Measurements from ENCODE around the gene ARMH2. TPM values are rescaled to one million over a fixed set of nuclear protein-coding genes. Genes with fewer than 3 reads are reported as not detected.
A peak's percentile ranks its signal among the peaks of the same experiment; 100 is the strongest.

ARMH2 gene
- total RNA-seq, 1 experiment from 2014 or later, result not detected

DNA sequence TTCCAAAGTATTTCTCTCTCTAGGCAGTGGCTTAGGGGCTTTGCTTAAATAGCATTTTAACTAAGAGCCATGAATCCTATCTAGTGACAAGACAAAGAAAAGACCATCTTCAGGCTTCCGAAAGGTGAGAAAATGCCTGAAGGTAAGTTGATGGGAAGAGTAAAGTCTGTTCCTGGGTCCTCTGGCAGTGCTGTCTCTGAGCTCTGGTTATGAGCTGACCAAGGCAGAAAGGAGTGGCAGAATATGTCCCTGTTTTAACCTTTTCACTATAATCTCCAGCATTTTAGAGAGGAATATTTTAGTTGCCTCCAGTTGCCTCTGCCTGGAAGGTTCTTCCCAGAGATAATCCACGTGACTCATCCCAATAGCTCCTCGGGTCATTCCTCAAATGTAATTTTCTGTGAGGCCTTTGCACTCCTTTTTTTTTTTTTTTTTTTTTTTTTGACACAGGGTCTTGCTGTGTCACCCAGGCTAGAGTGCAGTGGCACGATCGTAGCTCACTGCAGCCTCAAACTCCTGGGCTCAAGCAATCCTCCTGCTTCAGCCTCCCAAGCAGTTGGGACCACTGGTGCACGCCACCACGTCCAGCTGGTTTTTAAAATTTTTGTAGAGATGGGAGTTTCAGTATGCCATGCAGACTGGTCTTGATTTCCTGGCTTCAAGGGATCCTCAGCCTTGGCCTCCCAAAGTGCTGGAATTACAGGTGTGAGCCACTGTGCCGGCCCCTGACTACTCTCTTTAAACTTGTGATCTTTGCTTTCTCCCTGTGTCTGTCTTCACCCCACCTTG lies 3.7 kb upstream of the ARMH2 start:
- BruUV-seq (replicated peaks), result no TSS peak
- intact Hi-C loops (cut with micrococcal nuclease; ENCODE audit: unreplicated experiment), result no loop called here
- no peak overlapping the region for H3K4me3 ChIP-seq (ENCODE audit: low read depth, low read length)
- Mint-ChIP-seq H3K4me1 (ENCODE audit: low read depth, unreplicated experiment) (peaks cover 7% of the 10 kb centered on the region), H3K4me3 (ENCODE audit: unreplicated experiment) (peak overlapping the region; percentile 58), H3K27ac (ENCODE audit: unreplicated experiment) (peak overlapping the region; percentile 93), H3K27me3 (ENCODE audit: insufficient read depth, unreplicated experiment) (no peaks in the 10 kb centered on the region), H3K36me3 (ENCODE audit: insufficient read depth, unreplicated experiment) (peaks cover 6% of the 10 kb centered on the region), H3K9me3 (ENCODE audit: unreplicated experiment) (no peaks in the 10 kb centered on the region)
- no peaks in the 10 kb centered on the region for H3K27me3 ChIP-seq (replicated peaks; ENCODE audit: control insufficient read depth, insufficient read depth, low read length)
- H3K9me3 ChIP-seq, result no peaks in the 10 kb centered on the region
- H3K36me3 ChIP-seq (ENCODE audit: control insufficient read depth, insufficient read depth, low read length), result no peaks in the 10 kb centered on the region
- POLR2A ChIA-PET, result no interaction called here
- DNase-seq, result no peak
- CTCF ChIA-PET, result interaction anchor here (0.6 kb wide), 1 partner anchor 449 kb away, joined by 6 read pairs; no protein-coding TSS in a partner anchor
- peaks cover 11% of the 10 kb centered on the region for H3K4me1 ChIP-seq
- TF ChIP-seq, protein P1, sequence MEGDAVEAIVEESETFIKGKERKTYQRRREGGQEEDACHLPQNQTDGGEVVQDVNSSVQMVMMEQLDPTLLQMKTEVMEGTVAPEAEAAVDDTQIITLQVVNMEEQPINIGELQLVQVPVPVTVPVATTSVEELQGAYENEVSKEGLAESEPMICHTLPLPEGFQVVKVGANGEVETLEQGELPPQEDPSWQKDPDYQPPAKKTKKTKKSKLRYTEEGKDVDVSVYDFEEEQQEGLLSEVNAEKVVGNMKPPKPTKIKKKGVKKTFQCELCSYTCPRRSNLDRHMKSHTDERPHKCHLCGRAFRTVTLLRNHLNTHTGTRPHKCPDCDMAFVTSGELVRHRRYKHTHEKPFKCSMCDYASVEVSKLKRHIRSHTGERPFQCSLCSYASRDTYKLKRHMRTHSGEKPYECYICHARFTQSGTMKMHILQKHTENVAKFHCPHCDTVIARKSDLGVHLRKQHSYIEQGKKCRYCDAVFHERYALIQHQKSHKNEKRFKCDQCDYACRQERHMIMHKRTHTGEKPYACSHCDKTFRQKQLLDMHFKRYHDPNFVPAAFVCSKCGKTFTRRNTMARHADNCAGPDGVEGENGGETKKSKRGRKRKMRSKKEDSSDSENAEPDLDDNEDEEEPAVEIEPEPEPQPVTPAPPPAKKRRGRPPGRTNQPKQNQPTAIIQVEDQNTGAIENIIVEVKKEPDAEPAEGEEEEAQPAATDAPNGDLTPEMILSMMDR (IDR thresholded peaks at IDR 0.05; ENCODE audit: insufficient read depth in 1 of 2, low read depth in 1 of 2, low read length in 1 of 2, severe bottlenecking in 1 of 2, unreplicated experiment in 1 of 2), result no peak

GRCh38 chr6:24799541-24799915 lies 811 bp upstream of the ARMH2 start:
- Mint-ChIP-seq H3K9me3 (ENCODE audit: unreplicated experiment) (no peaks in the 10 kb centered on the region), H3K27me3 (ENCODE audit: insufficient read depth, unreplicated experiment) (no peaks in the 10 kb centered on the region), H3K4me3 (ENCODE audit: unreplicated experiment) (no peak overlapping the region), H3K4me1 (ENCODE audit: low read depth, unreplicated experiment) (peaks cover 7% of the 10 kb centered on the region), H3K36me3 (ENCODE audit: insufficient read depth, unreplicated experiment) (peaks cover 6% of the 10 kb centered on the region), H3K27ac (ENCODE audit: unreplicated experiment) (no peak overlapping the region)
- TF ChIP-seq, protein P1 (IDR thresholded peaks at IDR 0.05; ENCODE audit: insufficient read depth in 1 of 2, low read depth in 1 of 2, low read length in 1 of 2, severe bottlenecking in 1 of 2, unreplicated experiment in 1 of 2), result no peak
- no peak for DNase-seq
- no peaks in the 10 kb centered on the region for H3K36me3 ChIP-seq (ENCODE audit: control insufficient read depth, insufficient read depth, low read length)
- H3K9me3 ChIP-seq, result no peaks in the 10 kb centered on the region
- intact Hi-C loops (cut with micrococcal nuclease; ENCODE audit: unreplicated experiment), result no loop called here
- no TSS peak for BruUV-seq (replicated peaks)
- ChIA-PET POLR2A (no interaction called here), CTCF (no interaction called here)
- H3K27me3 ChIP-seq (replicated peaks; ENCODE audit: control insufficient read depth, insufficient read depth, low read length), result no peaks in the 10 kb centered on the region
- H3K4me3 ChIP-seq (ENCODE audit: low read depth, low read length), result no peak overlapping the region
- H3K4me1 ChIP-seq, result peaks cover 11% of the 10 kb centered on the region

GRCh38 chr6:24797596-24798216 lies 1.0 kb downstream of the ARMH2 start:
- BruUV-seq (replicated peaks), result no TSS peak
- CTCF ChIA-PET, result no interaction called here
- POLR2A ChIA-PET, result no interaction called here

More at GRCh38 chr6:24797596-24798216, 1.0 kb downstream of the ARMH2 start:
- no peak overlapping the region for H3K4me3 Mint-ChIP-seq (ENCODE audit: unreplicated experiment)
- no peaks in the 10 kb centered on the region for H3K9me3 Mint-ChIP-seq (ENCODE audit: unreplicated experiment)
- H3K9me3 ChIP-seq, result no peaks in the 10 kb centered on the region
- no peaks in the 10 kb centered on the region for H3K27me3 Mint-ChIP-seq (ENCODE audit: insufficient read depth, unreplicated experiment)
- H3K36me3 ChIP-seq (ENCODE audit: control insufficient read depth, insufficient read depth, low read length), result no peaks in the 10 kb centered on the region
- H3K36me3 Mint-ChIP-seq (ENCODE audit: insufficient read depth, unreplicated experiment), result peaks cover under 1% of the 10 kb centered on the region
- TF ChIP-seq, protein P1 (IDR thresholded peaks at IDR 0.05; ENCODE audit: insufficient read depth in 1 of 2, low read depth in 1 of 2, low read length in 1 of 2, severe bottlenecking in 1 of 2, unreplicated experiment in 1 of 2), result no peak
- intact Hi-C loops (cut with micrococcal nuclease; ENCODE audit: unreplicated experiment), result no loop called here
- peaks cover 2% of the 10 kb centered on the region for H3K4me1 Mint-ChIP-seq (ENCODE audit: low read depth, unreplicated experiment)
- no peak overlapping the region for H3K4me3 ChIP-seq (ENCODE audit: low read depth, low read length)
- no peaks in the 10 kb centered on the region for H3K27me3 ChIP-seq (replicated peaks; ENCODE audit: control insufficient read depth, insufficient read depth, low read length)
- no peak overlapping the region for H3K27ac Mint-ChIP-seq (ENCODE audit: unreplicated experiment)
- DNase-seq, result no peak
- H3K4me1 ChIP-seq, result peaks cover 5% of the 10 kb centered on the region
